ENCODE results near the gene SCUBE1.

The SCUBE1 gene

DNA sequence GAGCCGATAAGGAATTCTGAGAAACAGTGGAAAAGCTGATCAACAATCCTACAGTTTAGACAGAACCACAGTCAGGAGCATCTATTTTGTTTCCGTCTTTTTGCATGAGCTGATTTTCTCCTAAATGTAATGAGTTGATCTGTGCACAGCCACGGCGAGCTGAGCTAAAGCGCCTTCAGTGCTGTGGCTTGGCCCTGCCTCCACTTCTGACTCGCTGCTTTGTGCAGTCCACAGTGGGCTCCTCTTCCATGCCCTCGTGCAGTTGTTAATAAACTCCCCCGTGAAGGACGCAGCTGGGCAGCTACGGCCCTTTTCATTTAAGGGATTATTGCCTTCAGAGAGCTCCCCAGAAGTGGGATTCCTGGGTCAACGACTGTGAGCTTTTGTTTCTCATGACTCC is 39.4 kb downstream of the SCUBE1 start:
- DNase-seq (ENCODE audit: extremely low read depth in 1 of 2, low read depth in 1 of 2): no peak

DNA sequence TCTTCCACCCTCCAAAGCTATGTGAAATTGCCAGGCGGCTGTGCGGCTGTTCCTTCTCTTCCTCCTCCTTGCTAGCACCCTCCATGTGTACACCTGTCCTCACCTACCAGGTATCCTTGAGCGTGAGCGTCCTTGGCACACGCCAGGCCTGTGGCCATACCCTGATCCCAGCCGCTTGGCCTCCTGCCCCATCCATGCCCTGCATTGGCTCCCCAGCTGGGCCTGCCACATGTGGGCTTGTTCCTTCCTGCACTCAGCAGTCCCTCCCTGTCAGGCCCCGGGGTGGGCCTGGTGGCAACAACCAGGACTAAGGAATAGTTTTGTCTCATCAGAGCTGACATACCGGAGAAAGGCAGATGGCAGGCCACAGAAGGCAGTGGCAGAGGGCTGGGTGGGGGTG is 40.0 kb downstream of the SCUBE1 start:
- no peak for DNase-seq (ENCODE audit: extremely low read depth in 1 of 2, low read depth in 1 of 2)

DNA sequence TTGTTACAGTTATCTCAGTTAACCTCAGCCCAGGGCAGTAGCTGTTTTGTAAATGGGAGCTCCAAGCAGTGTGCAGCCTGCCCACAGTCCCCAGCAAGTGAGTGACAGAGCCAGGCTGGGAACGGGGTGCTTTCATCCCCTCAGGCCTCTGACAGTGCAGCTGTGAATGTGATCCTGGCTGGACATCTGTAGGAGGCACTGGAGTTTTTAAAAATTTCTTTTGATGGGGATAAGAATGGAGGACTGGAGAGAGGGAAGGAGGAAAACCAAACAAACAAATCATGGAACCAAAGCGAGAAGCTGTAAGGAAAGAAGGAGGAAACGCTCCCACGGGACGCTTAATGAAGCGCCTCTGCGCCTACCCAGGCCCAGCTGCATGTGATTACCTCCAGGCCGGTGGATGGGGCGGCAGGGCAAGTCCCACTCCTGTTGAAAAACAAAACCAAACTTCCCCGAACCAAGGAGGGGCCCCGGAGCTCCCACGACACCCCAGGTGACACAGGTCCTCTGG is 40.6 kb downstream of the SCUBE1 start:
- no peak for DNase-seq (ENCODE audit: extremely low read depth in 1 of 2, low read depth in 1 of 2)

DNA sequence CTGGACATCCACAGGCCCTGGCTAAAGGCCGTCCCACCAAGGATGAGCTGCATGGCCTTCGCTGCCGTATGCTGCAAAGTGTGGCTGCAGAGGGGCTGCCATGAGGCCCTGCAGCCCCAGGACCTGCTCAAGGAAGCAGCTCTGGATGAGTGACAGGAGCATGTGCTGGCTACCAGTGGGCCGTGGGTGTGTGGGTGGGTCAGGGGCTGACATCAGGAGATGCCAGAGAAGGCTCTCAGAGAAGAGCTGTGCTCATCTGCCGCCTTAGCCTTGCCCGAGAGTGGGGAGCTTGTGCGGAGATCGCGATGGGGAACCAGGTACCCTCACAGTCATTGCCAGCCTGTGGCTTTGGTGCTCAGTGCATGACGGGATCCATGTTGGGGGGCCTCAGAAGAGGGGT is 41.3 kb downstream of the SCUBE1 start:
- DNase-seq (ENCODE audit: extremely low read depth in 1 of 2, low read depth in 1 of 2): no peak

DNA sequence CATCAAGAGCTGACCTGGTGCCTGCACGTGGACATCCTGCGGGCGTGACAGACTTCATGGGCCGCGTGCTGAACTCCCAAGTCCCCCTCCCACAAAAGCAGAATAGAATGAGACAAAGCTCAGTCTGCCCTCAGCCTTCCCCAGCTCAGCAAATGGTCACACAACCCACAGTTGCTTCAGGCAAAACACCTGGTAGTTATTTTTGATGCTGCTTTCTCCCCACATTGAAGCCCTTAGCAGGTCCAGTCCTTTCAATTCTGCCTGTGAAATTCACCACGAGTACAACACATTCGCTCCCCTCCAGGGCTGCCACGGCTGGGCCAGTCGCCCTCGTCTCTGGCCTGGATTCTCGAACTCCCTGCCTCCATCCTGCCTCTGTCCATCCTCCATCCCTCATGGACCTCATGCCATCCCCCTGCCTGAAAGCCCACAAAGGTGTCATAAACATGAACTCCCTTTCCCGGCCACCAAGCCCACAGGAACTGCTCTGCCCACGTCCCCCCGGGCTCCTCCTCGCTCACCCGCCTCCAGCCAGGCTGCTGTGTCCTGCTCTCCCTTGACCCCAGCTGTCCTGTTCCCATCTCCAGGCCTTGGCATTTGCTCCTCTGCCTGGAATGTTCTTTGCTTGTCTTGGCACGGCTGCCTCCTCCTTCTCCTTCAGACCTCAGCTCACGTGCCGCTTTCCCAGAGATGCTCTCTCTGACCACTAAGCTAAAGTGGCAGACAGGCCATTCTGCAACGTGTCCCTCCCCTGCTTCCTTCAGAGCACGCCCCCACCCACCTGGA is 42.1 kb downstream of the SCUBE1 start:
- DNase-seq (ENCODE audit: extremely low read depth in 1 of 2, low read depth in 1 of 2): no peak

DNA sequence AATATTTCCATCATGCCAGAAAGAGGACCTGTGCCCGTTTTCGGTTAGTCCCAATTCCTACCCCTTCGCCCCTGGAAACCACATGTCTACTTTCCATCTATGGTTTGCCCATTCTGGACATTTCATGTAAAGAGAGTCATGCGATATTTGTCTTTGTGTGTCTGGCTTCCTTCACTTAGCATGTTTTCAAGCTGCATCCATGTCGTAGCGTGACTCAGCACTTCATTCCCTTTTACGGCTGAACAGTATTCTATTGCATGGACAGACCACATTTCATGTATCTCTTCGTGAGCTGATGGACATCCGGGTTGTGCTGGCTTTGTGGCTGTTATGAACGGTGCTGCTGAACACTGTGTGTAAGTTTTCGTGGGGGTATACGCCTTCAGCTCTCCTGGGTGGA is 43.4 kb downstream of the SCUBE1 start:
- no peak for DNase-seq (ENCODE audit: extremely low read depth in 1 of 2, low read depth in 1 of 2)

DNA sequence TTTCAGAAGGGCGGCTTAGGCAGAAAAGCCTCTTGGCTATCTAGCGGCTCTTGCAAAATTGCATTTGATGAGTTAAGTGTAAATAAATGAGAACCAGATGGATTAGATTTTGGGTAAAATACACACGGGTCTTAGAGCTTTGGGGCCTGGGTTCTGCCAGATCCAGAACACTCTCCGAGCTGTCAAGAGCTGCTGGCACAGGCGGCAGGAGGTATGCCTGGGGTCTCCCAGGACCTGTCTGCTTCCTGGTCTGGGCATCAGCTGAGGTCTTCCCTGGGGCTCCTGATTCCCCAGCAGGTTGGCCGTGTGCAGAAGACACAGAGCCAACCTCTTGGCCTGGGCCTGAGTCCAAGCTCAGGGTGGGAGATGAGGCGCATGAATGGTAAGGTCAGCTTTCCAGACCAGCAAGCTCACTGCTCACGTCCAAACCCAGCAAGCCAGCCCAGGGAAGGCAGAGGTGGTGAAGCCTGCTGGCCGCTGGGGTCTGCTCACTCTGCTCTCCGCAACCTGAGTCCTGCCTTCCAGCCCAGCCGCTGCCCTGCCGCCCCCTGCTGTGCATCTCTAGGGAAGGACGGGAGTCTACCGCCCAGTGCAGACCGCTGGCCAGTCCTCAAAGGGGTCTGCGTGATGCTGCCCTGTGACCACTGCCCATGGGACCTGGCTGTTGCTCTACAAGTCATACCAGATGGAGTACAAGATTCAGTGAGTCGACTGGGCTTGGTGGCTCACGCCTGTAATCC is 44.9 kb downstream of the SCUBE1 start:
- no peak for DNase-seq (ENCODE audit: extremely low read depth in 1 of 2, low read depth in 1 of 2)

DNA sequence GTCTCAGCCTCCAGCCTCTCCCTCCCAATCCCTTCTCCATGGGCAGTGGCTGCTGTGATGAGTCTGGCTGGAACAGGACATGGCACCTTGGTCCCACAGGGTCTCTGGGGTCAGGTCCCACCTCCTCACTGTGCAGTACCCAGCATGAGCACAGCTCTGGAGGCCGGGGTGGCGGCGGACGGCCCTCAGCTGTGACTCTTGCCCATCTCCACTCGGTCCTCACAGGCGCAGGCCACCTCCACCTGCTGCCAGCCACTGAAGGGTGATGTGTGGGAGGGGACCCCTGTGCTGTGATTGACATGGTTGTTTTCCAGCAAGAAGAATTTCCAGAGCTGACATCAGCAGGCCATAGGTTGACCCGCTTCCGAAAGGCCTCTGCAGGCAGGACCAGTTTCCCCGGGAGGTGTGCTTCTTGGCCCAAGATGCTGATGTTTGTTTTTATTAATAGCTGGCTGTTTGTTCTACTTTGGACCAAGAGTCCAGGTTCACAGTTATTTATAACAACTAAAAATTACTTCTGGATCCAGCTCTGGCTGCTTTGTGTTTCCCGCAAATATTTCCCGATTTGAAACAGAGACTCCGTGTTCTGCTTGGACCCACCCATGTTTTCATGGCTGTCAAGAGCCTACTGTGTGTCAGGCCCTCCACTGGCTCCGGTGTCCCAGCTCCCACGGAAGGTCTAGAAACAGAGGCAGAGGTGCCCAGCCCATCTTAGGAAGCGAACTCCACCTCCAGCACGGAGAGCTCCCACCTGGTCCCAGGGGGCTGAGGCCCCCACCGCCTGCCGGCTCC is 45.7 kb downstream of the SCUBE1 start:
- no peak for DNase-seq (ENCODE audit: extremely low read depth in 1 of 2, low read depth in 1 of 2)

DNA sequence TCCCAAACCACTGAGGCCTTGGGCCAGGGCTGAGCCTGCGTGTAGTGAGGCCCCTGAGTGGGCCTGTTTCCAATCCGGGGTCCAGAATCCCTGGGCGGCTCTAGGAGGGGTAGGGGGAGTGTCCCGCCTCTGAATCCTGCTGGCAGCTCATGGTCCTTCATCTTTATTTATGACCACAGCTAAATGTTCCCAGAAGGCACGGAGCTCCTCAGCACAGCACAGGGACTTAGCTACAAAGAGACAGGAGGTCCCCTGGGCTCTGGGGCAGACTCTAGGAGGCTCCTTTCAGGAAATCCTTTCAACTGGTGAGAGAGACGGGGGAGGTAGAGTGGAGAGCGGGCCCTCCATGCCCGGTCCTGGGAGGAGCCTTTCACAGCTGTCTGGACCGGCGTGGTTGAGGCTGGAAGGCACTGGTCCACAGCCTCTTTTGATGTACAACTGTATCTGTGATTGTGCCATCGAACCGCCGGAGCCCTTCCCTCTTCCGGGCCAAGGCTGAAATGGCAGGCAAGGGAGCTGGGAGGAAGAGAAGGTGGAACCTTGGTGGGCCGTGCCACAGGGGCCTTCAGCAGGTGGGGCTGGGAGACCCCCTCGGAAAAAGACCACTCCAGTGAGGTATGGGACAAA is 46.8 kb downstream of the SCUBE1 start:
- DNase-seq (ENCODE audit: extremely low read depth in 1 of 2, low read depth in 1 of 2): no peak

DNA sequence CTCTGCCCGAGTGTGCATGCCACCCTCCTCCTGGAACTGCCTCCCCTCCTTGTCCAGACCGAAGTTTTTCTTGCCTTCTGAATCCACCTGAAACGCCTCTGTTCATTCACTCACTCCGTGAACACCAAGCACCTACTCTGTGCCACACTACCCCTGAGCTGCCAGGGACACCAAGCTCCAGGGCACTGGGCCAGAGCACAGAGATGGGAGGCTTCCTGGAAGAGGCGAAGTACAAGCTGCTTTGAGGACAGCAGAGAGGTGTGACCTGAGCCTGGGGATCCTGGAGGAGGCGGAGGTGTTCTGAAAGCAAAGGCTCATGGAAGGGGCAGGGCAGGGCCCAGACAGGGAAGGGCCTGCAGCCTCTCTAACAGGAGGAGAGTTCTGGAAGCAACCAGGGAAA is 47.5 kb downstream of the SCUBE1 start:
- DNase-seq (ENCODE audit: extremely low read depth in 1 of 2, low read depth in 1 of 2): no peak

DNA sequence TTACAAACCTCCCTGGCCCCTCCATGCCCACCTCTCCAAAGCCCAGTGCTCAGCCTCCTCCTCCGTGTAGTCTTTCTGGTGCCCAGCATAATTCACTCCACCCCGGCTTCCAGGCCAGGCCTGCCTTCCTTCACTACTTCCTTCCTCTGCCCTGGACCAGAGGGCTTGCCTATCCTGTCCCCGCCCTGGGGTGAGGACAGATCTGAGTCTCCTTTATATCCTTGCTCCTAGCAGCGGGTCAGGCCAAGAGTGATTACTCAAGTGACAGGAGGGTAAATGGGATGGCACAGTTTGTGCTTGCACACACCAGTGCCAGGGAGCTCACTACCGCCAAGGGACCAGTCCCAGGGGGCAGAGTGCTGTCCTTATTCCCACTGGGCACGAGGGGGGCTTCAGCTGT is 48.0 kb downstream of the SCUBE1 start:
- no peak for DNase-seq (ENCODE audit: extremely low read depth in 1 of 2, low read depth in 1 of 2)

DNA sequence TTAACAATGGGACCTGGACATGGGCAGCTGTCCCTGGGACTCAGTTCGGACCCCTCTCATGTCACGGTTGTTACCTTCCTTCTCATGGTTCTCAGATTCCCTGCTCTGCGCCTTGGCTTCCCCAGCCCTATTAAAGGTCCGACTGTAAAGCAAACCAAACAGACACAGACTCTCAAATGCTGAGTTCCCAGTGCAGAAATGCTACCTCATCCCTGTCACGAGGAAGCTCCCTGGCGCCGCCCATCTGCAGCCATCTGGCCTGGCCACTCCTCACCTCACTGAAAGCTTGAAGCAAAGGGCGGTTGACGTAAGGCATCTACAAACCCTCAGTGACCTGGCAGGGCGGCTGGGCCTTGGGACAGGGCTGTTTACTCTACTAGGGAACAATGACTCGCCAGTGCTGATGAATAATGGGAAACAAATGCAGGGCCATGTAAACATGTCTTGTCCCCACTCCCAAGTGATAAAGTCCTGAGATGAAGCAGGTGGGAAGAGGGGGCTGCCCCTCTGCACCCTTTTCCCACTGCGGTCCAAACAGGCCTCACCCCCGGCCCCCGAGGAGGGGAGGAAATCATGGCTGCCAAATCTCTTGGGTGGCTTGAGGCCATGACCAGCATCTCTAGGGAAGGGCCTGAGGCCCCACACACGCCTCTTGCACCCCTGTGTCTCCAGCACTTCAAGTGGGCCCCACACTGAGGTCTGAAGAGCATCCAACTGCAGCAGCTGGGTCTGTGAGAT is 49.3 kb downstream of the SCUBE1 start:
- no peak for DNase-seq (ENCODE audit: extremely low read depth in 1 of 2, low read depth in 1 of 2)

DNA sequence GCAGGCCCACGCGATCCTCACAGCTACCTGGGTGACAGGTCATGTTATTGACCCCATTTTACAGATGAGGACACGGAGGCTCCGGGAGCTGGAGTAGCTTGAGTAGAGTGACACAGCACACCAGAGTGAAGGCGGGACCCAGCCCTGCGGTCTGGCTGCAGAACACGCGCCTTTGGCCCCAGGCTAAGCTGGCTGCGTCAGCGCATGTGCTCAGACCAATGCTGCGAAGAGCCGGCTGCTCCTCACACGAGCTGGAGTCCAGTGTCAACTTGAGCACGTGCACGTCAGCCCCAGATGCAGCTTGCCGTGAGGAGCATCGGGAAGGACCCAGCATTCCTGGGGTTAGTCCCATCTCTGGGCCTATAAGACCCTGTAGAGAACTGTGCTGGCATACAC is 49.9 kb downstream of the SCUBE1 start:
- DNase-seq (ENCODE audit: extremely low read depth in 1 of 2, low read depth in 1 of 2): no peak

DNA sequence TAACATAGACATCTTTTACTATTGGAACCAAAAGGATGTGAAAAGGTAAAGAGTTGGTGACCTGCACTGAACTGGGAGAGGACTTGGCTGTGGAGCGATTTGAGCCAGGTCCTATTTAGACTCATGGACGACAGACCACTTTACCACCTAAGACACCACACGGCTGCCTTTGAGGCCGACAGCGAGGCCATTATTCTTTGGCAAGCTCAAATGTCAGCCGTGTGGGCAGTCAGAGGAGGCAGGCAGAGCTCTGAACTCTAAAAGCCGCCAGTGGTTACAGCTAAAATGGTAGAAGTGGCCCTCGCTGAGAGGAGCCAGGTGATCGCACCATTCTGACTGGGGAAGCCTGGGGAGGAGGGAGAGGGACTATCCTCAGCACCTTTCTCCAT is 50.5 kb downstream of the SCUBE1 start:
- no peak for DNase-seq (ENCODE audit: extremely low read depth in 1 of 2, low read depth in 1 of 2)

DNA sequence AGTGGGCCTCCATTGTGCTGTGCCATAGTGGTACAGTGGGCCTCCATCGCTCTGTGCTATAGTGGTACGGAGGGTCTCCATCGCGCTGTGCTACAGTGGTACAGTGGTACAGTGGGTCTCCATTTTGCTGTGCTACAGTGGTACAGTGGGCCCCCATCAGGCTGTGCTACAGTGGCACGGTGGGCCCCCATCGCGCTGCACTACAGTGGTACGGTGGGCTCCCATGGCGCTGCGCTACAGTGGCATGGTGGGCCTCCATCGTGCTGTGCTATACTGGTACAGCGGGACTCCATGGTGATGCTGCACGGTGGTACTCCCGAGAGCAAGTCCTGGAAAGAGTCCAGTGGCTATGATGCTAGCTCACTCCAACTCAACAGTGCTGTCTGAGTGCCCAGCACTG is 51.8 kb downstream of the SCUBE1 start:
- DNase-seq (ENCODE audit: extremely low read depth in 1 of 2, low read depth in 1 of 2): no peak

DNA sequence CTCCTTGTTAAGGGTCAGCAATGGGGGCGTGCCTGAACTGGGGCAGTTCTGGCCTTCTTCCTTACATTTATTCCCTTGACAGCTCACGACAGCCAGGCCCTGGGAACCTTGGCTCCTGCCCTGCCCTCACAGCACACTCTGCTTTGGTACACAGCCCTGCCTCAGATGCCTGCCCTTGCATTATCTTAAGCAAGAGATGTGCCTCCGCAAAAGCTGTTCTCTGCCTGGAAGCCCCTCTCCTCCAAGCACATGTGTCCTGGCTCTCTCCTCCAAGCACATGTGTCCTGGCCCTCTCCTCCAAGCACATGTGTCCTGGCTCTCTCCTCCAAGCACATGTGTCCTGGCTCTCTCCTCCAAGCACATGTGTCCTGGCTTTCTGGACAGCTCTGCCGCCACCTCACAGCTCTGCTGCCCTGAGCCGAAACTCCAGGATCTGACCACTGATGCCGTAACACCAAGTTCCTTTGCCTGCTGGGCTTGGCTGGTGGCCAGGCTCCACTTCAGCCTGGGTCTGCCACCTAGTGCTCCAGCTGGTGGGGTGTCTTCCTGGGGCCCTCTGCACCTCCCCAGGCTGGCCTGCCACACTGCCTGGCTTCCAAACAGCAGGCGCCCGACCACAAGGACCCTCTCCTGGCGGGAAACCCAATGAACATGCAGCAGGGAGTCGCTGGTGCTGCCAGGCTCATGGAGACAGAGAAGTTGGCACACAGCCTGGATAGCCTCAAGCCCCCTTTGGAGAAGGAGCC is 53.0 kb downstream of the SCUBE1 start:
- no peak for DNase-seq (ENCODE audit: extremely low read depth in 1 of 2, low read depth in 1 of 2)

DNA sequence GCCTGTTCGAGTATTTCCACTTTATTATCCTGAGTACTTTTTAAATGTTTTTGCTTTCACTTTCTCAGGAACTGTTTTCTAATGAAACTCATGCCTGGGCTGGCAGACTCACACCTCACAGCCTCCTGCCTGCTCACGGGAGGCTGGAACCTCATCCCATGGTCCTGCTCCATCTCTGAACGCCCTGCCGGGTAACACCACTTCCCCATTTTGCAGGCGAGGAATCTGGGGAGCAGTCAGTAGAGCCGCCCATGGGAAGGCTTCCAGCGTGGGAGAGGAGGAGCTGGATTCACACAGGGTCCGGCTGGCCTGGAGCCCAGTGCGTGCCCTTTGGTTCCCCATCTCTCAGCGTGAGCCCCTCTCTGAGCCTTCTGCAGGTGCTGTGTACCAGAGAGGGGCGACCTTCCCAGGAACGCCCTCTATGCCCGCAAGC is 53.6 kb downstream of the SCUBE1 start:
- no peak for DNase-seq (ENCODE audit: extremely low read depth in 1 of 2, low read depth in 1 of 2)

DNA sequence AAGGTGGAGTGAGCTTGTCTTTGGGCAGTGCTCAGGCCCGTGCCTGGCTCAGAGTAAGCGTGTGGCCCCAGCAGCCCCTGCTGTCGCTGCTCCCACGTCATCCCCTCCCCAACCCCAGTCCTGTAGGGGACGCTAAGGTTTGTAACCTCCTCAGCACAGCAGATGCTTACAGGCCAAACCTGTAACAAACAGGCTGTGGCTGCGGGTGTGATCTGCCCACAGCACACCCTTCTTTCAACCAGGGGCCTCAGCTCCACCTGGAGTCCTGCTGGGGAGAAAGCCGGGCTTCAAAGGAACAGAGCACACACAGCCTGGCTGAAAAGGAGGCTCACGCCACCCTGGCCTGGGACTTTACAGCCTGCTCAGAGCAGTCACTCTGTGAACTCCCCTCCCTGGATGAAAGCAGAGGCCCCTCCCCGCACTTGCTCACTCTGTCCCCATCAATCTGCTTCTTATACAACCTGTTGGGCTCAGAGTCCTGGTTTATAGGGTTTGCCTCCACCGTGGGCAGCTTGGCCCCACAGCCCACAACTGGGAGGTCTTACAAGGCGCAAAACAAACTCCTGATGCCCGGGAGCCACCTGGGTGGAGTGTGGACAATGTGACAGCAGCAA is 54.3 kb downstream of the SCUBE1 start:
- no peak for DNase-seq (ENCODE audit: extremely low read depth in 1 of 2, low read depth in 1 of 2)

DNA sequence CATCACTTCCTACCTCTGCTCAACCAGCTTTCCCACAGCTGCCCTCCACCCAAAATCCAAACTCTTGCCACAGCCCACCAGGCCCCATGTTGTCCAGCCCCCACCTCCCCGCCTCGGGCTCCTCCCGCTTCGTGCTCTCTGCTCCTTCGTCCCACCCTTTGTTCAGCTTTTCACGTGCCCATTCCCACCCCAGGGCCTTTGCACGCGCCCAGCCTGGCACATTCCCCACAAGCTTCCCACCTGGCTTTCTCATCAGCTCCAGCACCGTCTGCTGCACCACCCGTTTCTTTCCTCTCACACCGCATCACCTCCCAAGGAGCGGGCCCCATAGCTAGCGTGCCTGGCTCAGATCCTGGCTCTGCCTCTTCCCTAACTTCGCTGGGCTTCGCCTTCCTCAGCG is 54.8 kb downstream of the SCUBE1 start:
- DNase-seq (ENCODE audit: extremely low read depth in 1 of 2, low read depth in 1 of 2): no peak

Measured in stimulated activated CD8-positive, alpha-beta memory T cell treated with anti-CD3 and anti-CD28 coated beads, Interleukin-7, amount 100 ng/mL, for 48 hours (primary cell).